Duodenal mucosa (tissue), 2 donors: ENCODE data around the gene TTLL3.

Source experiments
- H3K27ac ChIP-seq: one replicate; pipeline ENCODE4 v1.7.0; 2013; ENCODE audit warnings: low read depth, low read length
- H3K27me3 ChIP-seq, 2 donors: one replicate each; pipeline ENCODE4 v1.7.0; 2013; ENCODE audit warnings: low read length in 2 of 2, control low read depth in 1 of 2; ENCODE audit not compliant: insufficient read depth in 2 of 2, control insufficient read depth in 1 of 2
- H3K36me3 ChIP-seq, 2 donors: one replicate each; pipeline ENCODE4 v1.7.0; 2013; ENCODE audit warnings: low read length in 2 of 2, control low read depth in 1 of 2; ENCODE audit not compliant: insufficient read depth in 2 of 2, control insufficient read depth in 1 of 2
- H3K4me1 ChIP-seq, 2 donors: one replicate each; pipeline ENCODE4 v1.7.0; 2013; ENCODE audit warnings: low read length in 2 of 2, control low read depth in 1 of 2; ENCODE audit not compliant: insufficient read depth in 2 of 2, control insufficient read depth in 1 of 2
- H3K4me3 ChIP-seq, 2 donors: one replicate each; pipeline ENCODE4 v1.7.0; 2013; ENCODE audit warnings: low read length in 2 of 2, low read depth in 1 of 2
- H3K9ac ChIP-seq, 2 donors: one replicate each; pipeline ENCODE4 v1.7.0; 2013; ENCODE audit warnings: low read length in 2 of 2, low read depth in 1 of 2
- H3K9me3 ChIP-seq, 2 donors: one replicate each; pipeline ENCODE4 v1.7.0; 2013; ENCODE audit warnings: low read length in 2 of 2, control low read depth in 1 of 2; ENCODE audit not compliant: control insufficient read depth in 1 of 2

Gene TTLL3

GRCh38 chr3:9818666-9819335, 8.7 kb downstream of the TTLL3 start:
- Histone ChIP-seq H3K27me3 (no peaks in the 10 kb centered on the region), H3K9me3 (no peaks in the 10 kb centered on the region), H3K4me1 (no peaks in the 10 kb centered on the region), H3K36me3 (peaks cover 0 to 5% of the 10 kb centered on the region in 2 donors), H3K27ac (no peak overlapping the region), H3K9ac (no peak overlapping the region), H3K4me3 (no peak overlapping the region)

GRCh38 chr3:9820543-9820942, 10.5 kb downstream of the TTLL3 start:
- Histone ChIP-seq H3K27ac (no peak overlapping the region), H3K9ac (no peak overlapping the region), H3K27me3 (no peaks in the 10 kb centered on the region), H3K36me3 (peaks cover 0 to 5% of the 10 kb centered on the region in 2 donors), H3K4me3 (no peak overlapping the region), H3K9me3 (no peaks in the 10 kb centered on the region), H3K4me1 (peaks cover 3 to 5% of the 10 kb centered on the region in 2 donors)

- Histone ChIP-seq H3K4me3 (no peak overlapping the region), H3K4me1 (peaks cover 5 to 8% of the 10 kb centered on the region in 2 donors), H3K27ac (no peak overlapping the region)
These were observed 10.9 kb downstream of the TTLL3 start for GRCh38 chr3:9820946-9821345.

GRCh38 chr3:9825451-9826040, 15.5 kb downstream of the TTLL3 start:
- Histone ChIP-seq H3K27ac (no peak overlapping the region), H3K4me3 (no peak overlapping the region), H3K27me3 (no peaks in the 10 kb centered on the region), H3K9ac (no peak overlapping the region), H3K36me3 (peaks cover 4 to 8% of the 10 kb centered on the region in 2 donors), H3K4me1 (peaks cover 5 to 8% of the 10 kb centered on the region in 2 donors), H3K9me3 (no peaks in the 10 kb centered on the region)

More at GRCh38 chr3:9820946-9821345, 10.9 kb downstream of the TTLL3 start:
- H3K9me3 ChIP-seq = no peaks in the 10 kb centered on the region
- no peak overlapping the region for H3K9ac ChIP-seq
- peaks cover 0 to 5% of the 10 kb centered on the region in 2 donors for H3K36me3 ChIP-seq
- H3K27me3 ChIP-seq = no peaks in the 10 kb centered on the region

GRCh38 chr3:9826815-9827573, 16.9 kb downstream of the TTLL3 start:
- H3K9me3 ChIP-seq = no peaks in the 10 kb centered on the region
- no peaks in the 10 kb centered on the region for H3K27me3 ChIP-seq
- H3K27ac ChIP-seq = no peak overlapping the region
- peaks cover 8% of the 10 kb centered on the region in 2 donors for H3K36me3 ChIP-seq
- H3K4me3 ChIP-seq = no peak overlapping the region
- no peak overlapping the region for H3K9ac ChIP-seq
- H3K4me1 ChIP-seq = peaks cover 5 to 8% of the 10 kb centered on the region in 2 donors

GRCh38 chr3:9828801-9829755, 19.0 kb downstream of the TTLL3 start:
- H3K9me3 ChIP-seq = no peaks in the 10 kb centered on the region
- no peak overlapping the region for H3K4me3 ChIP-seq
- no peak overlapping the region for H3K9ac ChIP-seq
- H3K27ac ChIP-seq = no peak overlapping the region
- peaks cover 16 to 21% of the 10 kb centered on the region in 2 donors for H3K36me3 ChIP-seq
- peaks cover 5 to 8% of the 10 kb centered on the region in 2 donors for H3K4me1 ChIP-seq
- no peaks in the 10 kb centered on the region for H3K27me3 ChIP-seq

GRCh38 chr3:9831253-9831652, 21.2 kb downstream of the TTLL3 start:
- Histone ChIP-seq H3K9me3 (no peaks in the 10 kb centered on the region), H3K27me3 (no peaks in the 10 kb centered on the region), H3K4me1 (no peaks in the 10 kb centered on the region), H3K36me3 (peaks cover 16 to 40% of the 10 kb centered on the region in 2 donors), H3K27ac (no peak overlapping the region), H3K9ac (no peak overlapping the region), H3K4me3 (no peak overlapping the region)

GRCh38 chr3:9833078-9833477, 23.0 kb downstream of the TTLL3 start:
- H3K36me3 ChIP-seq = peaks cover 16 to 46% of the 10 kb centered on the region in 2 donors
- no peaks in the 10 kb centered on the region for H3K4me1 ChIP-seq
- no peak overlapping the region for H3K4me3 ChIP-seq
- no peak overlapping the region for H3K27ac ChIP-seq
- no peaks in the 10 kb centered on the region for H3K27me3 ChIP-seq
- H3K9ac ChIP-seq = no peak overlapping the region
- no peaks in the 10 kb centered on the region for H3K9me3 ChIP-seq

- H3K9ac ChIP-seq = no peak overlapping the region
- no peaks in the 10 kb centered on the region for H3K4me1 ChIP-seq
- H3K4me3 ChIP-seq = no peak overlapping the region
- no peaks in the 10 kb centered on the region for H3K27me3 ChIP-seq
- no peaks in the 10 kb centered on the region for H3K9me3 ChIP-seq
- H3K36me3 ChIP-seq = peaks cover 20 to 53% of the 10 kb centered on the region in 2 donors
- H3K27ac ChIP-seq = no peak overlapping the region
These were observed 24.7 kb downstream of the TTLL3 start for GRCh38 chr3:9834520-9835380.
